Loucy (cell line): ENCODE results near the gene ITPRIPL1.

ENCODE experiments used
- CTCF ChIP-seq: fragments of 200-600 bp; sonication (generic); conservative IDR thresholded peaks from 2 replicates; pipeline ENCODE4 v1.5.1; 2014; ENCODE audit warnings: mild to moderate bottlenecking, antibody characterized with exemption, low read length
- EZH2phosphoT487 ChIP-seq: fragments of 200-600 bp; IDR thresholded peaks from 2 replicates; pipeline ENCODE4 v1.6.1; 2018; ENCODE audit warnings: antibody characterized with exemption, mild to moderate bottlenecking, moderate library complexity, borderline replicate concordance

DNA sequence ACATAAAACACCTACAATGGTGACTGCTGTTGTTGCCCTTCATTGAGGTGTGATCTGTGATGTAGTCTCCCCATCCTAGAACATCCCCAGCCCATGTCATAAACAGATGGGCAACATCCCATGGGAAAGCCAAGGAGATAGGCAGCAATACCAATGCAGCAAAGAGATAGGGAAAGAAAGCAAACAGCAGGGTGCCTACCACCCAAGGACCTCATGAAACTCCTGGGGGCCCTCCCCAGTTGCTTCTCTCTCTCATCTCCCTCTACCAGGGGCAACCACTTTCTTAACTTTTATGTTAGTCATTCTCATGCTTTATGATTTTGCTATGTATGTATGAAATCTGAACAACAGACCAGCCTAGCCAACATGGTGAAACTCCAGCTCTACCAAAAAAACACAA is 8.1 kb upstream of the ITPRIPL1 start:
- no peak for TF ChIP-seq CTCF
- TF ChIP-seq EZH2phosphoT487: no peak
